ENCODE measurements around the gene ST6GAL1.
"Not testable (repeated sequence)": the region's sequence is repeated elsewhere in the genome, so short reads cannot be mapped to it uniquely, and the experiment has no call there.

DNA sequence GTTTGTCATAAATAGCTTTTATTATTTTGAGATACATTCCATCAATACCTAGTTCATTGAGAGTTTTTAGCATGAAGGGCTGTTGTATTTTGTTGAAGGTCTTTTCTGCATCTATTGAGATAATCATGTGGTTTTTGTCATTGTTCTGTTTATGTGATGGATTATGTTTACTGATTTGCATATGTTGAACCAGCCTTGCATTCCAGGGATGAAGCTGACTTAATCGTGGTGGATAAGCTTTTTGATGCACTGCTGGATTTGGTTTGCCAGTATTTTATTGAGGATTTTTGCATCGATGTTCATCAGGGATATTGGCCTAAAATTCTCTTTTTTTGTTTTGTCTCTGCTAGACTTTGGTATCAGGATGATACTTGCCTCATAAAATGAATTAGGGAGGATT lies 124.1 kb downstream of the ST6GAL1 start:
- TF ChIP-seq POLR2A, EP300, POLR2AphosphoS5 (IDR thresholded peaks at IDR 0.05): not testable (repeated sequence)
- TF ChIP-seq, protein P1, sequence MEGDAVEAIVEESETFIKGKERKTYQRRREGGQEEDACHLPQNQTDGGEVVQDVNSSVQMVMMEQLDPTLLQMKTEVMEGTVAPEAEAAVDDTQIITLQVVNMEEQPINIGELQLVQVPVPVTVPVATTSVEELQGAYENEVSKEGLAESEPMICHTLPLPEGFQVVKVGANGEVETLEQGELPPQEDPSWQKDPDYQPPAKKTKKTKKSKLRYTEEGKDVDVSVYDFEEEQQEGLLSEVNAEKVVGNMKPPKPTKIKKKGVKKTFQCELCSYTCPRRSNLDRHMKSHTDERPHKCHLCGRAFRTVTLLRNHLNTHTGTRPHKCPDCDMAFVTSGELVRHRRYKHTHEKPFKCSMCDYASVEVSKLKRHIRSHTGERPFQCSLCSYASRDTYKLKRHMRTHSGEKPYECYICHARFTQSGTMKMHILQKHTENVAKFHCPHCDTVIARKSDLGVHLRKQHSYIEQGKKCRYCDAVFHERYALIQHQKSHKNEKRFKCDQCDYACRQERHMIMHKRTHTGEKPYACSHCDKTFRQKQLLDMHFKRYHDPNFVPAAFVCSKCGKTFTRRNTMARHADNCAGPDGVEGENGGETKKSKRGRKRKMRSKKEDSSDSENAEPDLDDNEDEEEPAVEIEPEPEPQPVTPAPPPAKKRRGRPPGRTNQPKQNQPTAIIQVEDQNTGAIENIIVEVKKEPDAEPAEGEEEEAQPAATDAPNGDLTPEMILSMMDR (IDR thresholded peaks at IDR 0.05), result not testable (repeated sequence)
